GM19025 (cell line): Measurements from ENCODE around the gene ETDC.
"Not testable (repeated sequence)": the region's sequence is repeated elsewhere in the genome, so short reads cannot be mapped to it uniquely, and the experiment has no call there.

Experiments used
- ATAC-seq: cut with Tn5 transposase; IDR thresholded peaks from one replicate; pipeline ENCODE4 v1.9.1; 2021; ENCODE audit warnings: mild to moderate bottlenecking, low read depth, moderate library complexity; ENCODE audit not compliant: unreplicated experiment

Gene ETDC

DNA sequence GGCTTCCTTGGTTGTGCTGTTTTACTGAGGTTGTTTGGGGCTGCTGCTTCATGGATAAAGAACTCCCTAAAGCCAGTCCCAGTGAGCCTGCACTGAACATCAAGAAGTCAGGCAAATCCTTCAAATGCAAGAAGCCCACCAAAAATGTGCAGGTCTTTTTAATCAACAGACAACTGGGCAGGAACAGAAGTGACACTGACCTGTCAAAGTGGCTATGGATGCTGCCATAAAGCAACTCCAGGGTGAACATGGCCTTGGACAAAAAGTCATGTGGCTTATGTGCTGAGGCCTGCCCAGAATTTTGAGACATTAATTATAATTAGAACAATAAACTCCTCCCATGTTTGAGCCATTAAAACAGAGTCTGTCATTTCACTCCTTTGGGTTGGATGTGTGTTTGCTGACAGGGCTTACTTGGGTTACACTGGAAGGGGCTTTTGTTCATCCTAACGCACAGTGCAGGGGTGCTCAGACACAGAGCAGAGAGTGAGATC lies at the start of gene ETDC:
Gene ETDC (plus strand): TSS at position 51 of the 494 bp plus-strand sequence. CDS start 0 bp downstream, at position 51.
- no peak for ATAC-seq

DNA sequence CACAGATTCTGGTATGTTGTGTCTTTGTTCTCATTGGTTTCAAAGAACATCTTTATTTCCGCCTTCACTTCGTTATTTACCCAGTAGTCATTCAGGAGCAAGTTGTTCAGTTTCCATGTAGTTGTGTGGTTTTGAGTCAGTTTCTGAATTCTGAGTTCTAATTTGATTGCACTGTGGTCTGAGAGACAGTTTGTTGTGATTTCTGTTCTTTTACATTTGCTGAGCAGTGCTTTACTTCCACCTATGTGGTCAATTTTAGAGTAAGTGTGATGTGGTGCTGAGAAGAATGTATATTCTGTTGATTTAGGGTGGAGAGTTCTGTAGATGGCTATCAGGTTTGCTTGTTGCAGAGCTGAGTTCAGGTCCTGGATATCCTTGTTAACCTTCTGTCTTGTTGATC lies 48.3 kb upstream of the ETDC start:
- not testable (repeated sequence) for ATAC-seq

GRCh38 chrX:135263376-135263775 lies 45.9 kb upstream of the ETDC start:
- not testable (repeated sequence) for ATAC-seq

GRCh38 chrX:135264206-135264605 lies 45.1 kb upstream of the ETDC start:
- ATAC-seq: no peak

- no peak for ATAC-seq
These were observed 36.1 kb upstream of the ETDC start for GRCh38 chrX:135273162-135273561.

DNA sequence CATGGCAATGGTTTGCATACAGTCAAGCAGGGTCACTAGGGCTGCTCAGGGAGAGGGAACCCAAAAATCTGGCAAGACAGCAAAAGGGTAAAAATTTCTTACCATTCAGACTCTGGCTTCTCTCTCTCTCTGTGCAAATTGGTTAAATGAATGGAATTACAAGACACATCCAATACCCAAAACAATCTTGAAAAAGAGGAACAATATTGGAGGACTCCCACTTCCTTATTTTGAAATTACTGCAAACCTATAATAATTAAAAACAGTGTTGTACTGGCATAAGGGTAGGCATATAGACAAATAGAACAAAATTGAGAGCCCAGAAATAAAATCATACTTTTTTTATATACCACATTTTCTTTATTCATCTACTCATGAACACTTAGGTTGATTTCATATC lies 33.3 kb upstream of the ETDC start:
- no peak for ATAC-seq

DNA sequence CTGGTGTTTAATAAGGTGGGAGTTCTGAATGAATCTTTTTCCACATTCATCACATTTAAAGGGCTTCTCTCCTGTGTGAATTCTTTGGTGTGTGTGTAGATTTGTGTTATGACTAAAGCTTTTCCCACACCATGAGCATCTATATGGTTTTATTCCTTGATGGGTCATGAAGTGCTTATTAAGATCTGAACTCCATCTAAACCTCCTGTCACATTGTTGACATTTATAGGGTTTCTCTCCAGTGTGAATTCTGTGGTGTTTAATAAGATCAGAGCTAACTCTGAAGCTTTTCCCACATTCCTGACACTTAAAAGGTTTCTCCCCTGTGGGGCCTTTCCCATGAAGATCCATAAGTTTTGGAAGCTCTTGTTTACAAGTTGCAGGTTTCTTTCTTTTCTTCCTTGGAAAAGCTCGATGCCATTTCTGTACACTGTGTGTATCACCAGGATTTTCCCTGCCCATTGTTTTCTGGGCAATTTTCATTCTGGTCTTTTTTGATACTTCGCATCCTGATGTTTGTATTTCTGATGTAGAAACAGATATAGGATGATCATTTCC lies 21.9 kb upstream of the ETDC start:
- no peak for ATAC-seq

DNA sequence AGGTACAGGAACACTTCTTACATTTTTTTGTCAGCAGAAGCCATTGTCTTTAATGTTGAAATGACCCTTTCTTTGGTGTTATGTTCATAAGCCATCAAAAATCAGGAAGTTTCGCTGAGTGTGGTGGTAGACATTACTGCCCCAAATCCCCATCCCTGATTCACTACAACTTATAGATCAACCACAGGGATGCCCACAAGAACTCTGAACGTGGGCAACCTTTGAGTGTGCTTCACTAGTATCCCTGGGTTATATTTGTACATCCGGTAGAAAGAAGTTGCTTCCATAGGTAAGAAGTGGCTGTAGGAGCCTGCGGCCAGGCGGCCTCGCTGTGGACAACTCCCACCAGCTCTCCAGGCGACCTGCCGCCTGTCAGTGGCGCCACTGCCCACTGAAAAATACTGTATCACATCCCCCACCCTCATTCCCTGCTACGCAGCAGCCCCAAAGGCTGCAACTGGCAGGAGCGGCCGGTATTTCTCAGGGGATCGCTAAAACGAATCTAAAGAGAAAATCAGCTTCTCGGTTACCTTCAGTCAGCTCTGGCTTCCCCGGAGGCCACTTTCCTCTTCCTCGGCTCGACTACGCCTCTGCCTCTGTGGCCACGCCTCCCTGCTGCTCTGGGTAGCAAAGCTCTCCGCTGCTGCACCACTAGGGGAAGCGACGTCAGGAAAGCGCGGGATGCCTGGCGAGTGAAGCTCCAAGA lies 13.9 kb upstream of the ETDC start:
- peak; percentile 97 for ATAC-seq

DNA sequence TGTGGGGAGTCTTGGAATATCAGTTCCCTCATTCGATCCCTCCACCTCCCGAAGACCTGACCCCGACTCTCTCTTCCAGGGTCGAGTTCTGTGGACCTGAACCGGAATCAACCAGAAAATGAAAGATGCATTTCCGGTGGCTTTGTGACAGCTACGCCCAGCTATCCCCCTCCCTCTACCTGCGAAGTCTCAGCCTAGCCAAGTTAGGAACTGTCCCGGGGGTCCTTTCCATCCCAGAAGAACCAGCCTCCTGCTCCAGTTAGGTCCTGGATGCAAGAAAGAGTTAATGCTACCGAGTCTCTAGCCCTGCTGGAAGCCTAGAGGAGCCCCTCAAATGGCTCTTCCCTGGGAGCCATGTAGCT lies 13.4 kb upstream of the ETDC start:
- ATAC-seq: peak; percentile 46

DNA sequence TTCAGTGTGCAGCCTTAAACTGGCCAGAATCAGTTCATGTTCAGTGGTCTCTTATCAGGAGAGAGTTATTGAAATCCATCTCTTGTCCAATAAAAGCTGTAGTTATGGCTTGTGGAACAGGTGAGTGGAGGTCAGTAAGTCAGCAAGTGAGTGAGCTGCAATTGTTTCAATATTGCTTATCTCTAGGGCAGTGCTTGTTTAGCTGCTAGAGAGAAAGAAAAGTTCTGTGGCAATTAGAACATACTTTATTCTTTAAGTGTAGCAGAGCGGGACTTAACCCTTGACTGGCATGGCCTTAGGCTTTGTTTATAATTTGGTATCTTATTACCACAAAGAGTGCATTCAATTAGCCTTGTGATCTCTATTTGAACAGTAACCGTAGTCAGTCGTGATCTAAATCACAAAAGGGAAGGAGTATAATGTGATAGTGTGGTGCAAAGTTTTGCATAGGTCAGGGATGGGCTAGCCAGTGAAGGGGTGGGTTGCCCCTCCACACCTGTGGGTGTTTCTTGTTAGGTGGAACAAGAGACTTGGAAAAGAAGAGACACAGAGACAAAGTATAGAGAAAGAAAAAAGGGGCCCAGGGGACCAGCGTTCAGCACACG lies 6.9 kb upstream of the ETDC start:
- no peak for ATAC-seq

- ATAC-seq: no peak
These were observed 4.5 kb upstream of the ETDC start for GRCh38 chrX:135304741-135305140.

GRCh38 chrX:135307171-135307570 lies 2.1 kb upstream of the ETDC start:
- ATAC-seq: no peak

GRCh38 chrX:135308345-135308855 lies 880 bp upstream of the ETDC start:
- ATAC-seq: no peak

DNA sequence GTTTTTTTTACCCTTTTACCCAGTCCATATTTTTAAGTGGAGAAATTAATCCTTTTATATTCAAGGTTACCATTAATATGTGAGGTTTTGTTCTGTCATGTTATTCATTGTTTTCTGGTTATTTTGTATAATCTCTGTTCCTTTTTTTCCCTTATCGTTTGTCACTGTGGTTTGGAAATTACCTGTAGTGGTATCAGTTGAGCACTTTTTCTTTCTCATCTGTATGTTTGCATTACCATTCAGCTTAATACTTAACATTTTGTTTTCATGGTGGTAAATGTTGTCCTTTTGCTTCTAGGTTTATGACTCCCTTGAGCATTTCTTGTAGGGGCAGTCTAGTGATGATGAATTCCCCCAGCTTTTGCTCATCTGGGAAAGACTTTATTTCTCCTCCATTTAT lies 6.6 kb downstream of the ETDC start:
- ATAC-seq: peak; percentile 67

GRCh38 chrX:135324463-135324862 lies 15.2 kb downstream of the ETDC start:
- ATAC-seq: no peak

GRCh38 chrX:135325036-135325818 lies 15.9 kb downstream of the ETDC start:
- ATAC-seq: not testable (repeated sequence)

DNA sequence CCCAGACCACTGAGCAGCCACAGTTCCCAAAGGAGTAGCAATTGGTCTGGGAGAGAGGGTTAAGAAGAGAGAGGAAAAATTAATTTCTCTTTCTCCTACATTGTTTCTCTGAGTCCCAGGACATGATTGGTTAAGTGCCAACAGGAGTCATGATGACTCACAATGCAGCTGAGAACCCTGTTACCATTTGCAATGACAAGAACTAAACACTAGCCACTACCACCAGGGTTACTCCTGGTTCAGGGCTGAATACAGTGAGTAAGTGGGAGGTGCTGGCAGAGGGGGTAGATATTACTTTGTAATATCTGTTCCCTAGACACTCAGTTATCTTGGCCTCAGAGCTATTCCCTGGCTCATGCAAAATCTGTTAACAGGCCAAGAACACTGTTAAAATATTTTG lies 18.0 kb downstream of the ETDC start:
- no peak for ATAC-seq

DNA sequence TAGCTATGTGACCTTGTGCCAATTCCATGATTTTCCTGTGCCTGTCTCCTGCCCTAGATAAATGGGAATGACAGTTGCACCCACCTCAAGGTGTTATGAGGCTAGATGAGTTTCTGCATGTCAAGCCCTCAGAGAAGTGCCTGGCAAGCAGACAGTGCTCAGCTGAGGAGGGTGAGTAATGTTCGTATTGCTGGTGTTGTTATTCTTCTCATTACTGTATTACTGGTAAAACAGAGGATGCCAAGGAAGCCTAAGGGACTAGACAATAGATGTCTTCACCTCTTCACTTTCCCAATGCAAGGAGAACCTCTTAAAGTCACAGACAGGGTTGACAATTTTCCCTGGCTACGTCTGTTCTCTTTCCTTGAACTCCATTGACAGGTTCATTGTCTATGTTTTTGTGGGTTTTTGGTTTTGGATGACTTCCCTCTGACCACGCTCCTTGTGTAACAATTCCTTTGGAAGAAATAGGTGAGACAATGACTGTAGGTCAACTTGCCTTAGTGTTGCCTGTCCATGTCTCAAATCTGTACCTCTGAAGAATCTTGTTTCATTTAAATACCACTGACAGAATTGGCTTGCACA lies 19.2 kb downstream of the ETDC start:
- no peak for ATAC-seq

- no peak for ATAC-seq
These were observed 21.4 kb downstream of the ETDC start for GRCh38 chrX:135330706-135331105.

GRCh38 chrX:135331525-135331924 lies 22.2 kb downstream of the ETDC start:
- no peak for ATAC-seq

GRCh38 chrX:135340831-135341230 lies 31.6 kb downstream of the ETDC start:
- ATAC-seq: no peak
